SK-N-MC (cell line): ENCODE data around the gene KLHL30.
A peak's percentile ranks its signal among the peaks of the same experiment; 100 is the strongest.

Source experiments
- DNase-seq: peaks from one replicate; pipeline ENCODE4 v3.0.0-alpha.2; 2011; ENCODE audit warnings: low read depth, low spot score
- H3K27ac ChIP-seq: fragments of 200-600 bp; sonication (generic); 2 replicates; pipeline ENCODE4 v1.5.1; 2016; ENCODE audit warnings: mixed run types
- H3K36me3 ChIP-seq: fragments of 200-600 bp; sonication (generic); 2 replicates; pipeline ENCODE4 v1.6.1; 2017; ENCODE audit warnings: antibody characterized with exemption, low read length, mixed read lengths; ENCODE audit not compliant: insufficient read depth
- H3K4me3 ChIP-seq: fragments of 200-600 bp; sonication (generic); 2 replicates; pipeline ENCODE4 v1.5.1; 2016
- H3K9ac ChIP-seq: fragments of 200-600 bp; sonication (generic); 2 replicates; pipeline ENCODE4 v1.8.0; 2017; ENCODE audit warnings: mixed run types, mixed read lengths; ENCODE audit not compliant: insufficient read length
- H3K9me3 ChIP-seq: fragments of 200-600 bp; sonication (generic); 2 replicates; pipeline ENCODE4 v1.6.1; 2017; ENCODE audit warnings: low read depth, mild to moderate bottlenecking, antibody characterized with exemption, low read length, moderate library complexity, mixed read lengths
- EZH2 ChIP-seq: fragments of 200-600 bp; sonication (generic); IDR thresholded peaks from one replicate; pipeline ENCODE4 v1.6.1; 2017; ENCODE audit warnings: antibody characterized with exemption
- FOXP2 ChIP-seq: optimal IDR thresholded peaks from 2 replicates; pipeline ENCODE3; 2011; ENCODE audit warnings: mild to moderate bottlenecking, moderate library complexity; ENCODE audit not compliant: insufficient read depth; ENCODE audit errors: extremely low read length, control extremely low read depth
- POLR2AphosphoS5 ChIP-seq: IDR thresholded peaks from 2 replicates; pipeline ENCODE4 v1.6.1; 2012; ENCODE audit warnings: mild to moderate bottlenecking, low read depth, low read length, borderline replicate concordance

The KLHL30 gene

GRCh38 chr2:238123218-238123971 lies 15.1 kb upstream of the KLHL30 start:
- Histone ChIP-seq H3K4me3 (no peak overlapping the region), H3K36me3 (no peaks in the 10 kb centered on the region), H3K27ac (no peak overlapping the region), H3K9ac (no peak overlapping the region), H3K9me3 (0 out of 2 replicates have a peak, but pooled peaks cover 3% of the 10 kb centered on the region)
- no peak for DNase-seq
- no peak for TF ChIP-seq POLR2AphosphoS5
- TF ChIP-seq EZH2 = no peak
- no peak for TF ChIP-seq FOXP2

- TF ChIP-seq EZH2 (no peak), POLR2AphosphoS5 (no peak), FOXP2 (no peak)
- Histone ChIP-seq H3K9me3 (0 out of 2 replicates have a peak, but pooled peaks cover 3% of the 10 kb centered on the region), H3K36me3 (no peaks in the 10 kb centered on the region), H3K9ac (no peak overlapping the region), H3K27ac (no peak overlapping the region), H3K4me3 (no peak overlapping the region)
- no peak for DNase-seq
Measured at GRCh38 chr2:238123991-238124470, 14.4 kb upstream of the KLHL30 start.

- no peak overlapping the region for H3K27ac ChIP-seq
- H3K36me3 ChIP-seq = no peaks in the 10 kb centered on the region
- 0 out of 2 replicates have a peak, but pooled peaks cover 3% of the 10 kb centered on the region for H3K9me3 ChIP-seq
- TF ChIP-seq EZH2 = no peak
- TF ChIP-seq POLR2AphosphoS5 = no peak
- TF ChIP-seq FOXP2 = no peak
- H3K4me3 ChIP-seq = no peak overlapping the region
- DNase-seq = no peak
- no peak overlapping the region for H3K9ac ChIP-seq
Measured at GRCh38 chr2:238124488-238125126, 13.9 kb upstream of the KLHL30 start.

- no peaks in the 10 kb centered on the region for H3K36me3 ChIP-seq
- H3K9me3 ChIP-seq = 0 out of 2 replicates have a peak, but pooled peaks cover 3% of the 10 kb centered on the region
- H3K4me3 ChIP-seq = no peak overlapping the region
- TF ChIP-seq POLR2AphosphoS5 (no peak), EZH2 (no peak), FOXP2 (no peak)
- no peak overlapping the region for H3K27ac ChIP-seq
- no peak for DNase-seq
- no peak overlapping the region for H3K9ac ChIP-seq
Measured at GRCh38 chr2:238125127-238125885, 13.2 kb upstream of the KLHL30 start.

- Histone ChIP-seq H3K36me3 (no peaks in the 10 kb centered on the region), H3K9ac (no peak overlapping the region), H3K27ac (no peak overlapping the region), H3K4me3 (no peak overlapping the region), H3K9me3 (0 out of 2 replicates have a peak, but pooled peaks cover 3% of the 10 kb centered on the region)
- TF ChIP-seq FOXP2 (no peak), POLR2AphosphoS5 (no peak), EZH2 (no peak)
- DNase-seq = no peak
Measured at GRCh38 chr2:238126338-238126737, 12.1 kb upstream of the KLHL30 start.

GRCh38 chr2:238126775-238127164 lies 11.7 kb upstream of the KLHL30 start:
- H3K9me3 ChIP-seq = 0 out of 2 replicates have a peak, but pooled peaks cover 3% of the 10 kb centered on the region
- peak overlapping the region; percentile 69 for H3K27ac ChIP-seq
- TF ChIP-seq FOXP2 (no peak), POLR2AphosphoS5 (no peak), EZH2 (no peak)
- no peaks in the 10 kb centered on the region for H3K36me3 ChIP-seq
- H3K9ac ChIP-seq = peak overlapping the region; percentile 50
- DNase-seq = no peak
- H3K4me3 ChIP-seq = peak overlapping the region; percentile 54

- Histone ChIP-seq H3K4me3 (peak overlapping the region; percentile 54), H3K9ac (peak overlapping the region; percentile 50), H3K36me3 (no peaks in the 10 kb centered on the region), H3K27ac (peak overlapping the region; percentile 69; the same call in 1 of the 2 replicates), H3K9me3 (0 out of 2 replicates have a peak, but pooled peaks cover 3% of the 10 kb centered on the region)
- no peak for DNase-seq
- no peak for TF ChIP-seq POLR2AphosphoS5
- no peak for TF ChIP-seq FOXP2
- TF ChIP-seq EZH2 = no peak
Measured at GRCh38 chr2:238127165-238128060, 11.1 kb upstream of the KLHL30 start.
